Fibroblast of lung (primary cell): ENCODE results near the gene CSGALNACT2. TPM values are rescaled to one million over a fixed set of nuclear protein-coding genes. Genes with fewer than 3 reads are reported as not detected.

Source experiments
- DNase-seq, 2 donors: peaks; one replicate each; pipeline versions ENCODE4 v3.0.0 to v3.0.0-alpha.2; 2010; ENCODE audit warnings: low read depth in 2 of 2
- H2AFZ ChIP-seq: 2 replicates; pipeline ENCODE4 v1.5.1; 2012; ENCODE audit warnings: low read length, control low read depth, inconsistent platforms
- H3K27ac ChIP-seq: 2 replicates; pipeline ENCODE4 v1.5.1; 2011; ENCODE audit warnings: low read length, control low read depth; ENCODE audit not compliant: insufficient read depth
- H3K27me3 ChIP-seq: 2 replicates; pipeline ENCODE4 v1.5.1; 2011; ENCODE audit warnings: mild to moderate bottlenecking, low read length; ENCODE audit not compliant: control insufficient read depth, insufficient read depth
- H3K36me3 ChIP-seq: 2 replicates; pipeline ENCODE4 v1.5.1; 2011; ENCODE audit warnings: low read length; ENCODE audit not compliant: control insufficient read depth, insufficient read depth
- H3K4me1 ChIP-seq: 2 replicates; pipeline ENCODE4 v1.5.1; 2011; ENCODE audit warnings: low read length; ENCODE audit not compliant: control insufficient read depth, insufficient read depth; ENCODE audit errors: extremely low read depth
- H3K4me2 ChIP-seq: 2 replicates; pipeline ENCODE4 v1.5.1; 2011; ENCODE audit warnings: low read length, control low read depth; ENCODE audit not compliant: insufficient read depth; ENCODE audit errors: extremely low read depth
- H3K4me3 ChIP-seq, 4 experiments: fragments of 200-600 bp in 1 of 4; sonication (generic) in 1 of 4; replicated peaks in 1 of 4; 2 replicates each; pipeline ENCODE4 v1.5.1; 2011 to 2016; ENCODE audit warnings: low read length in 4 of 4, low read depth in 3 of 4, mild to moderate bottlenecking in 3 of 4, control low read depth in 2 of 4, inconsistent platforms in 1 of 4, mixed read lengths in 1 of 4; ENCODE audit not compliant: insufficient read depth in 1 of 4; ENCODE audit errors: control extremely low read depth in 1 of 4
- H3K79me2 ChIP-seq: 2 replicates; pipeline ENCODE4 v1.5.1; 2012; ENCODE audit warnings: mild to moderate bottlenecking, low read length, inconsistent platforms; ENCODE audit not compliant: control insufficient read depth, insufficient read depth
- H3K9ac ChIP-seq: 2 replicates; pipeline ENCODE4 v1.5.1; 2011; ENCODE audit warnings: mild to moderate bottlenecking, low read length, control low read depth; ENCODE audit not compliant: insufficient read depth
- H3K9me3 ChIP-seq: 2 replicates; pipeline ENCODE4 v1.5.1; 2012; ENCODE audit warnings: low read depth, low read length; ENCODE audit not compliant: control insufficient read depth, insufficient read depth
- H4K20me1 ChIP-seq: 2 replicates; pipeline ENCODE4 v1.5.1; 2011; ENCODE audit warnings: low read length; ENCODE audit not compliant: control insufficient read depth, insufficient read depth; ENCODE audit errors: extremely low read depth
- CTCF ChIP-seq, 2 donors: IDR thresholded peaks in 1 of 2; conservative IDR thresholded peaks in 1 of 2; 1 replicate in 1 of 2; 2 replicates in 1 of 2; pipeline ENCODE4 v1.5.1; 2011 to 2012; ENCODE audit warnings: low read length in 2 of 2, control low read depth in 1 of 2, inconsistent platforms in 1 of 2, low read depth in 1 of 2, mild to moderate bottlenecking in 1 of 2
- EZH2 ChIP-seq: IDR thresholded peaks from 2 replicates; pipeline ENCODE4 v1.5.1; 2012; ENCODE audit warnings: low read length, control low read depth, mild to moderate bottlenecking; ENCODE audit errors: missing control alignments
- polyA plus RNA-seq, 2 donors: library from polyadenylated mRNA; depleted of rRNA in 1 of 2; stranded (reverse) in 1 of 2; unstranded in 1 of 2; fragments of >200 nt; gene quantifications; 2 replicates each; pipeline ENCODE4 v1.2.1, GENCODE V29; 2011 to 2012; ENCODE audit warnings: missing spikeins in 1 of 2
- total RNA-seq: library from RNA; depleted of rRNA; stranded (reverse); fragments of >200 nt; gene quantifications from 2 replicates; pipeline ENCODE4 v1.2.1, GENCODE V29; 2014

The CSGALNACT2 gene
- total and polyA plus RNA-seq, 2 donors (not counting 1 experiment from before 2014, with no cell fraction given), result 38.6 to 46.9 TPM

GRCh38 chr10:43221419-43222209, 83.4 kb downstream of the CSGALNACT2 start:
- no peak overlapping the region for H3K27ac ChIP-seq
- H4K20me1 ChIP-seq, result no peaks in the 10 kb centered on the region
- H3K4me3 ChIP-seq, result no peak overlapping the region
- H2AFZ ChIP-seq, result no peak overlapping the region
- TF ChIP-seq CTCF (conservative IDR thresholded peaks at IDR 0.05 in 1 of 2, IDR thresholded peaks at IDR 0.05 in 1 of 2; ENCODE audit: low read depth in 1 of 2, low read length in 2 of 2) (no peak), EZH2 (no peak)
- no peak for DNase-seq
- H3K9me3 ChIP-seq, result no peaks in the 10 kb centered on the region
- H3K79me2 ChIP-seq, result no peaks in the 10 kb centered on the region
- H3K9ac ChIP-seq, result no peak overlapping the region
- no peaks in the 10 kb centered on the region for H3K27me3 ChIP-seq
- no peak overlapping the region for H3K4me2 ChIP-seq
- no peaks in the 10 kb centered on the region for H3K4me1 ChIP-seq
- H3K36me3 ChIP-seq, result no peaks in the 10 kb centered on the region

- no peak for DNase-seq
- Histone ChIP-seq H3K4me1 (no peaks in the 10 kb centered on the region), H3K79me2 (no peaks in the 10 kb centered on the region), H3K9me3 (no peaks in the 10 kb centered on the region), H3K4me3 (no peak overlapping the region), H4K20me1 (no peaks in the 10 kb centered on the region), H3K27me3 (no peaks in the 10 kb centered on the region), H2AFZ (no peak overlapping the region), H3K36me3 (no peaks in the 10 kb centered on the region), H3K4me2 (no peak overlapping the region), H3K9ac (no peak overlapping the region), H3K27ac (no peak overlapping the region)
- TF ChIP-seq CTCF (conservative IDR thresholded peaks at IDR 0.05 in 1 of 2, IDR thresholded peaks at IDR 0.05 in 1 of 2; ENCODE audit: low read depth in 1 of 2, low read length in 2 of 2) (no peak), EZH2 (no peak)
Measured at GRCh38 chr10:43222210-43222720, 84.0 kb downstream of the CSGALNACT2 start.

- Histone ChIP-seq H3K9me3 (no peaks in the 10 kb centered on the region), H3K9ac (no peak overlapping the region), H3K4me2 (no peak overlapping the region), H3K4me1 (no peaks in the 10 kb centered on the region), H3K36me3 (no peaks in the 10 kb centered on the region), H3K27ac (no peak overlapping the region), H3K27me3 (no peaks in the 10 kb centered on the region), H4K20me1 (no peaks in the 10 kb centered on the region), H3K79me2 (no peaks in the 10 kb centered on the region), H3K4me3 (no peak overlapping the region), H2AFZ (no peak overlapping the region)
- DNase-seq, result no peak
- no peak for TF ChIP-seq CTCF (conservative IDR thresholded peaks at IDR 0.05 in 1 of 2, IDR thresholded peaks at IDR 0.05 in 1 of 2; ENCODE audit: low read depth in 1 of 2, low read length in 2 of 2)
- TF ChIP-seq EZH2, result no peak
Measured at GRCh38 chr10:43223056-43223455, 84.8 kb downstream of the CSGALNACT2 start.
